HG02884 (cell line): ENCODE measurements around the gene KIF16B.
"Not testable (repeated sequence)": the region's sequence is repeated elsewhere in the genome, so short reads cannot be mapped to it uniquely, and the experiment has no call there.

ENCODE experiments used
- ATAC-seq: cut with Tn5 transposase; IDR thresholded peaks from one replicate; pipeline ENCODE4 v1.9.1; 2021; ENCODE audit warnings: mild to moderate bottlenecking, moderate library complexity; ENCODE audit not compliant: unreplicated experiment

The KIF16B gene

DNA sequence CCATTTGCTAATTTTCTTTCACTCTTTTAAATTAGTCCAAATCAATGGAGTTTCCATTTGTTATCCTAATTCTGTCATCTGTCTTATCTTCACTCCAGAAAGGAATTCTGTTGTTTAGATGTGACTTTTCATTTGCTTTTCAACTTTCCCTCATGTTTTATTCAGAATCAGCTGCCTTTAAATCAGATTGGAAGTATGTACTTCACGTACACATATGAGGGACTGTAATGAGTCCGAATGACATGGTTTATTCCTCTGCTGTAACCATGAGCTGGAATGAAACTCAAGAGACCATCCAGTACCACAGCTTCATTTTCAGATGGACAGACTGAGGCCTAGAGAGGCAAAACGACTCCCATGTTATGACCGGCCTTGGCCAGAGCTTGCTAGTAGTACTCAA lies 302.3 kb downstream of the KIF16B start:
- ATAC-seq, result no peak

DNA sequence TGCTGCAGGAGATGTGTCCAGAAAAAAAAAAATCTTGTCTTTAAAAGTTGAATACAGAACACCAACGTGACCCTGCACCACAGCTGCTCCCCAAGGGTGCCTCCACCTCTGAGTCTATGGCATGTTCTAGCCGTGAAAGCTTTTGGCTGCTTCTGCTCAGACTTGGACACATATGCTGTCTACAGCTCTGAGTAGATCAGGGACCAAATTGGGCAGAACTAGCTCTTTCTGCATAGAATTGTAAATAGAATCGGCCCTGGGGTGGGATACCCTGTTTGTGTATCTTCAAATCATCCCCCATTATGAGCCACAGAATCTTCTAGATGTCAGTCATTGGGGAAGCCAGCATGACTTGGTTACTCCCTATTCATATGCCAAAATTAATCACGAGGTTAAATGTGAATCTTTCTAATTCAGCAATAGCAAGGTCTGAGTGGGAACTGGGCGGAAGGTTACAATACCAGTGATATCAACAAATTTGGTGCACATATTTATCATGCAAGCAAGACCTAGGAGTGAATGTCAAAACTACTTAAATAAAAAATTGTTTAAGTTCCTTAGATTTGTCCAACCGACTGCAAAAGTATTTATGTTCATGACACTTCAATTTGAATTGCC lies 302.8 kb downstream of the KIF16B start:
- ATAC-seq, result no peak

DNA sequence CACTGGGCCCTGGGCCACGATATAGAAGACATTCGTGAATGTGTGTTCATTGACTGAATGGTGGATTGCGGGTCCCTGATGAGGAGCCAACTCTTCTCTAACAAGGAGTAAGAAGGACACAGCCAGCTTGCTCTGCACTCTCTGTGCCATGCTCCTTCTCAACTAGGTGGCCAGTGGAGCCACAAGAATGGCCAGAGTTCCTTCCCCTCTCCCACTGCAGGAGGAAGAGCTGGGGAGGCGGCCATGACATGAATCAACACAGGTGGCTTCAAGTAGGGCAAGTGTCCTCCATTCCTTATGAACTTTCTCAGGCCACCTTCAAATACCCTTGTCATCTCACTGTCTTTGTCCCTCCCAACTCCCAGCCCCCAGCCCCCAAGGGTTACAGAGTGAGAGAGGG lies 305.7 kb downstream of the KIF16B start:
- ATAC-seq, result no peak

DNA sequence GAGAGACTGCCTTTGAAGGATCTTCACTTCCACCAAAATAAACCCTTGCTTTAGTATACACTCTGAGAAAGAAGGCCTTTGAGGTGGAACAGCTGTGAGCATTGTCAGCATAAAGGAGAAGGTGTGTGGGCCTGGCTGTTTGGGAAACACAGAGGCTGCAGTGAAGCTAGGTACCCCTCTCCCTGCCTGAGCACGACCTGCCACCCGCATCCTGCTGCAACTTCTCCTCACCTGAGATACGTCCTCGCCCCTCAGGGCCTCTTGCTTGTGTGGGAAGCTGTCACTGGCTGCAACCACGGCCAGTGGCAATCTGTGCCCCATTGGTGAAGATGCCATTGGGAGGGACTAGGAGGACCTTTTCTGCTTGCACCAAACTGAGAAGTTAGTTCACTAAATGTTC lies 307.9 kb downstream of the KIF16B start:
- no peak for ATAC-seq

DNA sequence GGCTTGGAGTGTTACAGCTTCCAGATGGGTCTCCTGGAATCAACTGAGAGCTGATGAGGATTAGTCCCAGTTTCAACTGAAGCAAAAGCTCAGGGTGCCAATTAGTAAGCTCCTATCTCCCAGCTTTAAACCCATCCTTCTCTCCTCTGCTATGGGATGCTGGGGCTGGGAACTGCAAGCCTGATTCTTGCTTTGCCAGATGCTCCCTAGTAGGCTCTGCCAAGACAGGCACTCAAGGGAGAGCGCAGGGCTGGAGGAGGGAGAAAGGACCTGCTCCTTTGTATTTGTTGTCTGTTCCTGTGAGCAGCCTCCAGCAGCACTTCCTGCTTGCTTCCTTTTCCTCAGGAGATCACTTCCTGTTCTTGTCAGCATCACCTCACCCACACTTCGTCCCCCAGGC lies 309.7 kb downstream of the KIF16B start:
- no peak for ATAC-seq

DNA sequence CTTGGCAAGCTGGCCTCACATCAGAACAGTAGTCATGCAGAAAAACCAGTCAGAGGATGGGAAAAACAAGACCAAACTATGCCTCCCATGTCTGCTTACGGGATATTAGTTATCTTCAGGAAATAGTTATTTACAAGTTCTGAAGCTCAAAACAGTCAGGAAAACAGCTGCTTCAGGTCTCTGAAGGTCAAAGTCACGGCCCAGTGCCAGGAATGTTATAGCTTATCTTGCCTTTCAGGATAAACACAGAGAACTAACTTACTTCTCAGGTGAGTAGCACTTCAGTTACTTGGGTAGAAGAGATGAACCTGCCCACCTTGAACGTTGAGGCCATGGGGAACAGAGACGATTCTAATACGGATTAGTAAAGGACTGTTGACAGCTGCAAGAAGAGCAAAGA lies 310.7 kb downstream of the KIF16B start:
- no peak for ATAC-seq

DNA sequence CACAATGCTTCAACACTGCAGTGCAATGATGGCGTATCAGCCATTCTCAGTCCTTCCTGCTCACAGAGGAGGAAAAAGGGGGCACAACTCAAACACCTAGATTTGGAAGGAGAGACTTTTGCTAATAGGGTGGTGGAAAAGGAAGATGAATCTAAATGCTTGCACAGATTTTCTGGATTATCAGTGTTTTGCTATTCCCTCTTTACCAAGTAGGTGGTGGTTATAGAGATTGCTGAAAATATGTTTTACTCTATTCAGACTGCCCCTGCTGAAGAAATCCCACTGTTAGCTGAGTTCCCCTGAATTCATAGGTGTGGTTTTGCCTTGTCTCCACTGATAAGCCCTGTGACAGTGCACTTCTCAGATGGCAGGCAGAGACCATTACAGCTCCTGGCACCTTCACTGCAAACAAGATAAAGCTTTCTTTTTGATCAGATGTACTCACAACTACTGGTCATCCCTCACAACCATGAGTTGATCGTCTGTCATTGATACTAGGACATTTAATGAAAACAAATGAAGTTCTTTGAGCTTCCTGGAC lies 311.4 kb downstream of the KIF16B start:
- ATAC-seq, result no peak

DNA sequence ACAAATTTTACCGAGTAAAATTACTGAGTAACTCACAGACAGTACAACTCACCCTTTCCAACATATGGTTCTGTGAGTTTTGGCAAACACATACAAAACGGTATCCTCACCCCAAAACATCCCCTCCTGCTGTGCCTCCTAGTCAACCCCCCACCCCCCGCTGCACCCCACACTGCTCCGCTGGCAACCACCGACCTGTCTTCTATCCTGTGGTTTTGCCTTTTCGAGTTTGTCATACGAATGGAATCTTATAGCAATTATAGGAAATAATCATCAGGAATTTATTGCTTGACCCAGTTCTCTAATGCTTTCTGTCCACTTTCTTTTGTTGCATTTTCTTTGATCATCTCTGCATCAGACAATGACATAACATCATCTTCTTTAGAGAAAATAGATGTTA lies 312.3 kb downstream of the KIF16B start:
- ATAC-seq, result no peak

DNA sequence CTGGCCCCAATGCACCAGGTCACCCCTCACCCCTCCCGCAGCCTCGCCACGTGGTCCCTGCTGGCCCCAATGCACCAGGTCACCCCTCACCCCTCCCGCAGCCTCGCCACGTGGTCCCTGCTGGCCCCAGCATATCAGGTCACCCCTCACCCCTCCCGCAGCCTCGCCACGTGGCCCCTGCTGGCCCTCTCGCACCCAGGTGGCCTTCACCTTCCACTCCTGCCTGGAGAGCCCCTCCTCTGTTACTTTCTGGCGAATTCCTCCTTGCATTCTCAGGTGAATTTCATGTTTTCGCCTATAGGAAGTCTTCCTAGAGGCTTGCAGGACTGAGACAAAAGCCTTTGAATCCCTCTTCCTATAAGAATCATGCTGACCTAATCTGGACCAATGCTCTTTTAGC lies 313.1 kb downstream of the KIF16B start:
- not testable (repeated sequence) for ATAC-seq

DNA sequence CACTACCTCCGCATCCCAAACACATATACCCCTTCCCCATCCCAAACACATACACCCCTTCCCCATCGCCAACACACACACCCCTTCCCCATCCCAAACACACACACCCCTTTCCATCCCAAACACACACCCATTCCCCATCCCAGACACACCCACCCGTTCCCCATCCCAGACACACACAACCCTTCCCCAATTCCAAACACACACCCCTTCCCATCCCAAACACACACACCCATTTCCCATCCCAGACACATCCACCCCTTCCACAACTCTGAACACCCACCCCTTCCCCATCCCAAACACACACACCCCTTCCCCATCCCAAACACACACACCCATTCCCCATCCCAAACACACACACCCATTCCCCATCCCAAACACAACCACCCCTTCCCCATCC lies 314.5 kb downstream of the KIF16B start:
- no peak for ATAC-seq

DNA sequence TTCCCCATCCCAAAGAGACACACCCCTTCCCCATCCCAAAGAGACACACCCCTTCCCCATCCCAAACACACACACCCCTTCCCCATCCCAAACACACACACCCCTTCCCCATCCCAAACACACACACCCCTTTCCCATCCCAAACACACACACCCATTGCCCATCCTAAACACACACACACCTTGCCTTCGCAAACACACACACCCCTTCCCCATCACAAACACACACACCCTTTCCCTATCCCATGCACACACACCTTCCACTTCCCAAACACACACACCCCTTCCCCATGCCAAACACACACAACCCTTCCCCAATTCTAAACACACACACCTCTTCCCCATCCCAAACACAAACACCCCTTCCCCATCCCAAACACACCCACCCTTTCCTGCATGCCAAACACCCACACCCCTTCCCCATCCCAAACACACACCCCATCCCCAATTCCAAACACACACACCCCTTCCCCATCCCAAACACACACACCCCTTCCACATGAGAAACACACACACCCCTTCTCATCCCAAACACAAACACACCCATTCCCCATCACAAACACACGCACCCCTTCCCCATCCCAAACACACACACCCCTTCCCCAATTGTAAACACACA lies 315.3 kb downstream of the KIF16B start:
- no peak for ATAC-seq

DNA sequence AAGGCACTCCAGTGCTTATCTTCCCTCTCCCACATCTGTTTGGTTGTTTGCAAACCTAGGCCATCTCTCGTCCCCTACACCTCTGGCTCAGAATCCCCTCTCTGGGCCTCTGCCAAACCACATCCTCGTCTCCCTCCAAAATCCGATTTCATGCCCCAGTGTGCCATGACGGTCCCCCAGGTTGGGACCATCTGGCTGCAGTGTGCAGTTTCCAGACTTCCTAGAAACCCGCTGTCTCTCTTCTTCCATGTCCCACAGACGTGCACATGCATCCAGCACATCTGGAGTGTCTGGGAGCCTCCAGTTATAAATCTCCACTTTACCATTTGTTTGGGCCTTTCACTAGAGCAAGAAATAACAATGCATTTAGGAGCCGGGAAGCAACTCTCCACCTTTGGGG lies 316.2 kb downstream of the KIF16B start:
- no peak for ATAC-seq

DNA sequence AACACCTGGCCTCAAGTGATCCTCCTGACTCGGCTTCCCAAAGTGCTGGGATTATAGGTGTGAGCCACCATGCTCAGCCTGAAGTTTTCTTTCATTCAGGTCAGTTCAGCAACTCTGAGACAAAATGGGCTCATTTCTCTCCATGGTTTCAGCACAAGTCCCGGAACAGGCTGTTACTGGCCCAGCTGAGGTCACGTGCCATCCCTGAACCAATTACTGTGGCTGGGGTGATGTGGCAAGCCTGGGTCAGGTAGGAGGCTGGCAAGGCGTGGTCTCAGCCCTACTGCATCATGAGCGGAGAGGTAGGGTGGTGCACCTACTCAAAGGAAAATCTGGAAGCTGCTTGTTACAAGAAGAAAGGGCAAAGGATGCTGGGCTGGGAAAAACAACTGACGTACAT lies 326.4 kb downstream of the KIF16B start:
- ATAC-seq, result no peak

DNA sequence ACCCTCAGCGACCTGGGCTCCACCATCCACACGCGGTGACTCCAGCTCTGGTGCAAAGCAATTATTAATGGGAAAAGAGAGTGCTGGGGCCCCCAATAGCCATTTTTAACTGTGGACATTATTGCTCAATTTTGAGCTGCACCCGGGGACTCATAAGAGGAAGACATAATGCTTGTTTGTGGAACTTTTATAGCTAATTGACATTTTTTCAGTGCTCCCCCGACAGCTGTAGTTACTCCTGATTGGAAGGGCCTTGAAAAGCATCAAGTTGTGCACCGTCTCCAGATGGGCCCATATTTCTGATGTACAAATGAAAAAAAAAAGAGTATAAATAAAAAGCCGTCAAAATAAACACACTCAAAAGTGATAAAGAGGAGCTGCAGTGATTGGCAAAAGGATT lies 327.0 kb downstream of the KIF16B start:
- ATAC-seq, result no peak

DNA sequence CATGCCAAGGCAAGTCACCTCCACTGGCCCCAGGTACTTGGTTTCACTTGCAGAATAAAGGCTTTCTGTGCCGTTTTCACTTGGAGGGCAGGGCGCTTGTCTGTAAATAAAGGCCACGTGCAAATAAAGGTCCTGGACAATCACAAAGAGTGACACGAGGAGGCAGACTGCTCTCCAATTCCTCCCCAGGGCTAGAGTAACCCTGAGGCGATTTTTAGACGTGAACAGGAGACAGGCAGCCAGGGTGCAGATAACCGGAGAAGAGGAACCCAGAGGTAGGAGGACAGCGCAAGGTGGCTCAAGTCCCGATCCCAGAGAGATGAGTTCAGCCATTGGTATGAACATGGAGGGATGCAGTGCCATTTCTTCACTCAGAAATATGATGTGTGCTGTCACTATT lies 327.4 kb downstream of the KIF16B start:
- ATAC-seq, result no peak

DNA sequence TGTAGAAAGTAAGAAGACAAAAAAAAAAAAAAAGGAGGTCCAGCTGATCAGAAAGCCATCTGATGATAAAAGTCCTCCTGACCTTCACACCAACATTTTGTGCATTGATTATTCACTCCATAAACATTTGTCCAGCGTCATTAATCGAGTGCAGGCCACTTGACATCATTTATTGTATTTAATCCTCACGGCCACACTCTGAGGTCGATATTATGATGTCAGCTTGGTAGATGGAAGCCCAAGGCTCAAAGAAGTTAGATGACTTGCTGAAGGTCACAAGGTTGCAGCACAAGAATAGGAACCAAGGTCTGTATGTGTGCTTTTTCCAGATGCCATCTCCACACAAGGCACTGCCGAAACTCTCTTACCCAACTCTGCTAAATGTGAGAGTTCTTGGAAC lies 328.4 kb downstream of the KIF16B start:
- no peak for ATAC-seq

DNA sequence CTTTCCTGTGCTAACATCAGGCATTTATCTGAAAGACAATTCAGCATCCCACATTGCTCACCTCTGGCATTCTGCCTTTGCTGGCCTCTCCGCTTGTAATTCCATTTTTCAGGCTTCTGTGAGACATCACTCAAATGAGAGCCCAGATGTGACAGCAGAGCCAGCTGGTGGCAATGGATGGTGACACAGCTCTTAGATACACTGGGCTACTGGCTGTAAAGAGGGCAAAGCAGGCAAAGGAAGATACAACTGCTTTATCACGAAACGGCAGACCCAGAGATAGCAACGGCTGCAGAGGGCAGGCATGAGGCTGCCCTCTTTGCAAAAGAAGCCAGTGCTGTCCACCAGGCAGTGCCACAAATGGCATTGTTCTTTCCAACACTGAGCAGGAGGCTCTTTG lies 329.8 kb downstream of the KIF16B start:
- ATAC-seq, result no peak

DNA sequence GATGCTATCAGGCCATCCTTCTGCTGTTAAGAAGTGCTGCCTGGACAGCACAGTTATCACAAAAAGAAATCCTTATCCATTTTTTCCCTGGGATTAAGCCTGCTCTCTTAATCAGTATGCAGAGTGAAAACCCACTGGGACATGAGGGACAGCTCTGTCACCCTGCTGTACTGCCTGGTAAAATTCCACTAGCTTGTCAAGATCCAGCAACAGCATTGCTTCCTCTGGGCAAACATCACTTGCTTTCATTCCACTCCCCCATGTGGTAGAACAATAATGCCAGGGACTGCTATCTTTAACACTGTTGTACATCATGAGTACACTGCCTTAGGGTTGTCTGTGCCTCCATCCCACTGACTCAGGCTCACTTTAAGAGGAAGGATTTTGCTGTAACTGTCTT lies 331.3 kb downstream of the KIF16B start:
- no peak for ATAC-seq

DNA sequence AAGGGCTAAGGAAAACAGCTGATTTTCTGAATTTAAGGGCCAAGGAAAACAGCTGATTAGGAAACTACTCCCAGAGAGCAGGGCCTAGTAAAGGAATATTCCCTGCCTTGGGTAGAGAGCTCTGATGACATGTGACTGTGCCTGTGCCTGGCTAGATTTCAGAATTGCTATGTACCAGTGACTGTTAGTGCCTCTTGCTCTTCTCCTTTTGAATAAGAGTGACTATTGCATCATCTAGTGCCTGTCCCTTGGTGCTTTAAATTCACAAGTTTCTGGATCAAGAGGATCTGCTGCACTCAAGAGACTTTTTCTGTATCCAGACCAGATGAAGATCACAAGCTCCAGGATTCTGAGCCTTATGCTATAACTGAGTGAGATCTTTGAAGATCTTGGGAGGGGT lies 332.9 kb downstream of the KIF16B start:
- ATAC-seq, result no peak

DNA sequence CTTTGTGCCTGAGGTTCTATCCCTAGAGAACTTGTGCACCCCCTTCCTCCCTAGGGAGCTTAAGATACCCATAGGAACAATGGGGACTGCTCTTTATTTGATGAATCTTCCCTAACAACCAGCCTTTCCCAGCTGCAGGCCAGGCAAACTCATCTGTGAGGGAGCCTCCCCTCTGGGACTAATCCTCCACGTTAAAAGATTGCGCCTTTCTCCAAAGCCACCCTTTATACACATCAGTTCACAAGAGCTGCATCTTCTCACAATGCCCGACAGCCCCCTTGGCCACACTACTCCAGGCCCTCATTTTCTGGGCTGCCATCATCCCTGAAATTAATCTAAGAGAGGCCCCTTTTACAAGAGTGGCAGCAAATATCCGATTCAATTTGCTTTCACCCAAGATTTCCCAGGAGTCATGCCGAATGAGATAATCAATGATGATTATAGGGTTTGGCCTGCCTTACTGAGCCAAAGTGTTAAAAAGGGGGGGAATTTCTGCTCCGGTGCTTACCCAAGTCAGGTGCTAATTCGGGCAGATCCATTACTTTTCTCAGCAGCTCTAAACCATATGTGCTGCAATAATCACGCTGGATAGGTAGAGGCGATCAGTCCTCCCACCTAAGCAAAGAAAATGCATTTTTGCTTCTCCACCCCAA lies 336.5 kb downstream of the KIF16B start:
- no peak for ATAC-seq

DNA sequence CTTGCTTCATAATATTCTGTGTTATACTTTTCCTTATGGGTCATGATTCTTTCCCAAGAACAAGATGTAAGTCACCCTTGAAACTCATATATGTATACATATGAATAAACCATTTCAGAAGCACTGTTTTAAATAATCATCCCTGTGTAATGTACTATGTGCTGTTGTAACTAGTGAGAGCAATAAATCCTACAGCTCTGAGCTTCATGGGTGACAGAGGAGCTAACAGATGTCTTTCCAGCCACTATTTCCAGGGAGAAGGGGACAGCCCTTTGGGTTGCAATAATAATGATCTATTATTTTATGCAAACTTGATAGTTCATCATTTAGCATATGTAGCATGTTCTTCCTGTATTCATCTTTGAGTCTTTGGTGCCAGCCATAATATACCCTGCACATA lies 342.8 kb downstream of the KIF16B start:
- no peak for ATAC-seq

DNA sequence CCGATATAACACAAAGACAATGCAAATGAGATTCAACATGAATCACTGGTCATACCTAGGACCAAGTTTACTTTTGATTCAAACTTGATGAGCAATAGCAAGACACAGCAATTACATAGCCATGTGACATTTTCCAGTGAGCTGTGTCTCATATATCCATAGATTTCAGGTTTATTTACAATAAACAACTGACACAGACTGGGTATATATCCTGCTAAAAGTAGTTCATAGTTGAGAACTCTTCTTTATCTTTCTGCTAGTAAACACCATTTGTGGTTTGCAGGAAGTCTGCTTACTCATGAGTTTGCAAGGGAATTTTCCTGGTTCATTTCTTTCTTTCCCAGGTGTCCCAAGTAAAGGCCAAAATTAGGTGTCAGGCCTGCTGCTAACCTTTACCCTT lies 343.4 kb downstream of the KIF16B start:
- no peak for ATAC-seq
